ENCODE measurements around the gene TBC1D5.
"Not testable (repeated sequence)": the region's sequence is repeated elsewhere in the genome, so short reads cannot be mapped to it uniquely, and the experiment has no call there.

DNA sequence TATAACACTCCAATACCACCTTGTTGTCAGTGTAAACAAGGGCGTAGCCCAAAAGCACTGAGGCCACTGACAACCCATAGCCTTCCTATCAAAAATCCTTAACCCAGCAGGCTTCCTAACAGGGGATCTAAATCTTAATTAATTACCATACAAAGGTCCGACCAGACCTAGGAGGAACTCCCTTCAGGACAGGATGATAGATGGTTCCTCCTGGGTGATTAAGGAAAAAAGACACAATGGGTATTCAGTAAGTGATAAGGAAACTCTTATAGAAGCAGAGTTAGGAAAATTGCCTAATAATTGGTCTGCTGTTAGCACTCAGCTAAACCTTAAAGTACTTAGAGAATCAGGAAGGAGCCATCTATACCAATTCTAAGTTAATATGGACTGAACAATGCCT lies 37.9 kb upstream of the TBC1D5 start:
- TF ChIP-seq, protein P1, sequence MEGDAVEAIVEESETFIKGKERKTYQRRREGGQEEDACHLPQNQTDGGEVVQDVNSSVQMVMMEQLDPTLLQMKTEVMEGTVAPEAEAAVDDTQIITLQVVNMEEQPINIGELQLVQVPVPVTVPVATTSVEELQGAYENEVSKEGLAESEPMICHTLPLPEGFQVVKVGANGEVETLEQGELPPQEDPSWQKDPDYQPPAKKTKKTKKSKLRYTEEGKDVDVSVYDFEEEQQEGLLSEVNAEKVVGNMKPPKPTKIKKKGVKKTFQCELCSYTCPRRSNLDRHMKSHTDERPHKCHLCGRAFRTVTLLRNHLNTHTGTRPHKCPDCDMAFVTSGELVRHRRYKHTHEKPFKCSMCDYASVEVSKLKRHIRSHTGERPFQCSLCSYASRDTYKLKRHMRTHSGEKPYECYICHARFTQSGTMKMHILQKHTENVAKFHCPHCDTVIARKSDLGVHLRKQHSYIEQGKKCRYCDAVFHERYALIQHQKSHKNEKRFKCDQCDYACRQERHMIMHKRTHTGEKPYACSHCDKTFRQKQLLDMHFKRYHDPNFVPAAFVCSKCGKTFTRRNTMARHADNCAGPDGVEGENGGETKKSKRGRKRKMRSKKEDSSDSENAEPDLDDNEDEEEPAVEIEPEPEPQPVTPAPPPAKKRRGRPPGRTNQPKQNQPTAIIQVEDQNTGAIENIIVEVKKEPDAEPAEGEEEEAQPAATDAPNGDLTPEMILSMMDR (IDR thresholded peaks at IDR 0.05) = not testable (repeated sequence)
- not testable (repeated sequence) for TF ChIP-seq POLR2A (IDR thresholded peaks at IDR 0.05)

Data from vagina (tissue), 2 donors.